ENCODE data around the gene MARCKSL1. TPM values are rescaled to one million over a fixed set of nuclear protein-coding genes. Genes with fewer than 3 reads are reported as not detected.

Gene MARCKSL1
- total and polyA plus RNA-seq, 2 of the 13 experiments (the other 11 are each of a cell fraction or from before 2014, with no cell fraction given) = 81.9 to 155 TPM

GRCh38 chr1:32337855-32338636, 2.0 kb upstream of the MARCKSL1 start (continued):
- no peak for TF ChIP-seq ZNF773 (CRISPR knock-in tag; IDR thresholded peaks at IDR 0.05; ENCODE audit: borderline replicate concordance)
- no peak for TF ChIP-seq RNF2 (conservative IDR thresholded peaks at IDR 0.05; ENCODE audit: low read depth)
- TF ChIP-seq CHD4 (IDR thresholded peaks at IDR 0.05; ENCODE audit: borderline replicate concordance, low read length) = no peak
- no peak for TF ChIP-seq ZNF607 (CRISPR knock-in tag; IDR thresholded peaks at IDR 0.05; ENCODE audit: borderline replicate concordance)
- no peak for TF ChIP-seq ZMAT5 (CRISPR knock-in tag; IDR thresholded peaks at IDR 0.05; ENCODE audit: borderline replicate concordance, low read depth)
- no peak for TF ChIP-seq ZNF484 (CRISPR knock-in tag; IDR thresholded peaks at IDR 0.05; ENCODE audit: borderline replicate concordance, low read depth)
- TF ChIP-seq ZNF703 (CRISPR knock-in tag; IDR thresholded peaks at IDR 0.05; ENCODE audit: borderline replicate concordance) = no peak
- TF ChIP-seq HMGA1 (CRISPR knock-in tag; conservative IDR thresholded peaks at IDR 0.05) = no peak
- no peak for TF ChIP-seq SP5 (CRISPR knock-in tag; IDR thresholded peaks at IDR 0.05; ENCODE audit: borderline replicate concordance, low read depth)
- TF ChIP-seq ZSCAN31 (CRISPR knock-in tag; IDR thresholded peaks at IDR 0.05; ENCODE audit: low read depth) = no peak
- TF ChIP-seq MED13 (CRISPR knock-in tag; IDR thresholded peaks at IDR 0.05) = no peak
- TF ChIP-seq FOXK2 (IDR thresholded peaks at IDR 0.05) = 0 out of 2 replicates have a peak, but pooled peaks have one; percentile 34
- 0 out of 2 replicates have a peak, but pooled peaks have one; percentile 11 for TF ChIP-seq IKZF5 (CRISPR knock-in tag; IDR thresholded peaks at IDR 0.05)
- no peak for TF ChIP-seq ZNF225 (CRISPR knock-in tag; IDR thresholded peaks at IDR 0.05)
- no peak for TF ChIP-seq ZBTB8A (CRISPR knock-in tag; IDR thresholded peaks at IDR 0.05; ENCODE audit: borderline replicate concordance, low read depth)
- TF ChIP-seq CBFB (CRISPR knock-in tag; IDR thresholded peaks at IDR 0.05) = no peak
- no peak for TF ChIP-seq WIZ (CRISPR knock-in tag; IDR thresholded peaks at IDR 0.05)
- TF ChIP-seq ETV6 (CRISPR knock-in tag; conservative IDR thresholded peaks at IDR 0.05) = no peak
- TF ChIP-seq TFAP4 (IDR thresholded peaks at IDR 0.05; ENCODE audit: borderline replicate concordance, low read depth) = peak; percentile 77; the same call in 1 of the 2 replicates
- no peak for TF ChIP-seq RCOR2 (CRISPR knock-in tag; IDR thresholded peaks at IDR 0.05)
- no peak for TF ChIP-seq ZBTB42 (CRISPR knock-in tag; IDR thresholded peaks at IDR 0.05)
- TF ChIP-seq ZNF75D (CRISPR knock-in tag; IDR thresholded peaks at IDR 0.05; ENCODE audit: borderline replicate concordance) = no peak
- TF ChIP-seq PCBP1 (IDR thresholded peaks at IDR 0.05; ENCODE audit: borderline replicate concordance, low read depth, low read length) = no peak
- no peak for TF ChIP-seq ZNF451 (CRISPR knock-in tag; IDR thresholded peaks at IDR 0.05)
- 0 out of 2 replicates have a peak, but pooled peaks have one; percentile 13 for TF ChIP-seq SALL1 (CRISPR knock-in tag; IDR thresholded peaks at IDR 0.05)
- peak; percentile 36; the same call in 1 of the 2 replicates for TF ChIP-seq ARID5B (CRISPR knock-in tag; IDR thresholded peaks at IDR 0.05)

Data from HepG2 (cell line).